Brain microvascular endothelial cell (primary cell): ENCODE data around the gene PFKL.

ENCODE experiments used
- DNase-seq: peaks from one replicate; pipeline ENCODE4 v3.0.0-alpha.2; 2020
- H3K27ac ChIP-seq: fragments of 250-450 bp; sonication (Bioruptor Pico); 2 replicates; pipeline ENCODE4 v1.5.1; 2020; ENCODE audit warnings: mild to moderate bottlenecking, moderate library complexity
- H3K27me3 ChIP-seq: fragments of 250-450 bp; sonication (Bioruptor Pico); replicated peaks from 2 replicates; pipeline ENCODE4 v1.5.1; 2020; ENCODE audit warnings: mild to moderate bottlenecking
- H3K36me3 ChIP-seq: fragments of 250-450 bp; sonication (Bioruptor Pico); replicated peaks from 2 replicates; pipeline ENCODE4 v1.5.1; 2020; ENCODE audit warnings: mild to moderate bottlenecking
- H3K4me3 ChIP-seq: 2 replicates; pipeline ENCODE4 v1.5.1; 2011; ENCODE audit warnings: low read depth, mild to moderate bottlenecking, control low read depth, low read length, moderate library complexity
- in situ Hi-C: cut with HindIII; loops from 2 replicates; pipeline ENCODE4 v1.10.0; 2017; ENCODE audit warnings: low sequenced_read_pairs, low pct_ligation_motif_present
- TF ChIP-seq, protein P1 (sequence below): IDR thresholded peaks from 2 replicates; pipeline ENCODE4 v1.5.1; 2011; ENCODE audit warnings: low read depth, mild to moderate bottlenecking, moderate library complexity, low read length, control low read depth, inconsistent platforms; ENCODE audit errors: missing control alignments

Gene PFKL

DNA sequence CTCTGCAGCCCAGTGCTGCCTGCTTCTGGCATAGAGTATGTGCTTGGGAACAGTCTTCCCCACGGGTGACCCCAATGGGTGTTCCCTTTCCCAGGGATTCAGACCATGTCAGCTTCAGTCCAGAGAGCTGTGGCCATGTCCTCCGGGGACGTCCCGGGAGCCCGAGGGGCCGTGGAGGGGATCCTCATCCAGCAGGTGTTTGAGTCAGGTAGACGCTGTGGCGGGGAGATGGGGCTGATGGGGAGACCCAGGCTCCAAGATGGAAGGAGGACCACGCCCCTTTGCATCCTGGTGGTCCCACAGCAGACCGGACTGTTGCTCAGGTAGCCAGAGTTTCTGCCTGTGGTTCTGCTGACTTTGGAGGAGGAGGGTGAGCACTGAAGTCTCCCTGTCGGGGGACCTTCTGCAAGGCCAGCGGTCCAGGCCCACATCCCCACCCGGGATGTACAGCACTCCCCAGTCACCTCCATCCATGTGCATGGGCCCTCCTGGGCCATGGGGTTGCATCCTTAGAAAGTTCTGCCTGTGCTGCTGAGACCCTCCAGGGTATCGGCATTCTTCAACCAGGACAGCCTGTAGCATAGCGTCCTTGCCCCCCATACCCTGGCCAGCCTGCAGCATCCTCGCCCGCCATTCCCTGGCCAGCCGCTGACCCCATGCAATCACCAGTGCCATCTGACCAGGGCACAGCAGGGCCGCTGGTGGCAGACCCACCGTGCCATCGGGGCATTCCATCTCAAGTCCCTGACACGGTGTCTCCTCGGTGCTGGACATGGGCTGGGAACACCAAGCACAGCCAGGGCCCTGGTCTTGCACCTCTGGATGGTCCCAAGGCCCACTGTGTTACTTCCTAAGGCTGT lies 11.4 kb upstream of the PFKL start:
- no peak overlapping the region for H3K27ac ChIP-seq
- no peak overlapping the region for H3K4me3 ChIP-seq
- TF ChIP-seq, protein P1, sequence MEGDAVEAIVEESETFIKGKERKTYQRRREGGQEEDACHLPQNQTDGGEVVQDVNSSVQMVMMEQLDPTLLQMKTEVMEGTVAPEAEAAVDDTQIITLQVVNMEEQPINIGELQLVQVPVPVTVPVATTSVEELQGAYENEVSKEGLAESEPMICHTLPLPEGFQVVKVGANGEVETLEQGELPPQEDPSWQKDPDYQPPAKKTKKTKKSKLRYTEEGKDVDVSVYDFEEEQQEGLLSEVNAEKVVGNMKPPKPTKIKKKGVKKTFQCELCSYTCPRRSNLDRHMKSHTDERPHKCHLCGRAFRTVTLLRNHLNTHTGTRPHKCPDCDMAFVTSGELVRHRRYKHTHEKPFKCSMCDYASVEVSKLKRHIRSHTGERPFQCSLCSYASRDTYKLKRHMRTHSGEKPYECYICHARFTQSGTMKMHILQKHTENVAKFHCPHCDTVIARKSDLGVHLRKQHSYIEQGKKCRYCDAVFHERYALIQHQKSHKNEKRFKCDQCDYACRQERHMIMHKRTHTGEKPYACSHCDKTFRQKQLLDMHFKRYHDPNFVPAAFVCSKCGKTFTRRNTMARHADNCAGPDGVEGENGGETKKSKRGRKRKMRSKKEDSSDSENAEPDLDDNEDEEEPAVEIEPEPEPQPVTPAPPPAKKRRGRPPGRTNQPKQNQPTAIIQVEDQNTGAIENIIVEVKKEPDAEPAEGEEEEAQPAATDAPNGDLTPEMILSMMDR, result no peak
- H3K27me3 ChIP-seq, result no peaks in the 10 kb centered on the region
- DNase-seq, result no peak
- no peaks in the 10 kb centered on the region for H3K36me3 ChIP-seq
- in situ Hi-C loops, result no loop called here

DNA sequence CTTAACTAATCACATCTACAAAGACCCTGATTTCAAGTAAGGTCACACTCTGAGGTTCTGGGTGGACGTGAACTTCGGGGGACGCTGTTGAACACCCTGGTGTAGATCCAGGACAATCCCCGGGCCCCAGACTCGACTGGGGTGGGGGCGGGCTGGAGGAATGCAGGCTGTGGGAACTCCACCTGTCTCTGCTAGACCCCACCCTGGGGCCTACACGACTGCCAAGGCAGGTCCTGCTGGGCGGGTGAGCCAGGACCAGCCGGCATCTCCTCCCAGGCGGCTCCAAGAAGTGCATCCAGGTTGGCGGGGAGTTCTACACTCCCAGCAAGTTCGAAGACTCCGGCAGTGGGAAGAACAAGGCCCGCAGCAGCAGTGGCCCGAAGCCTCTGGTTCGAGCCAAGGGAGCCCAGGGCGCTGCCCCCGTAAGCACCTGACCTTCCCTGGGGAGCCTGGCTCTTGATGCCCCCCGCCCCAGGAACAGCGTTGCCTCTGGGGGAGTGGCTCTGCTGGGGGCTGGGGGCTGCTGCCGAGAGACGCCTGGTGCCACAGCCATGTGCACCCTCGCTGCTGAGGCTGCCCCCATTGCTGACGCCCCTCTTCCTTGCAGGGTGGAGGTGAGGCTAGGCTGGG lies 10.4 kb upstream of the PFKL start:
- Histone ChIP-seq H3K4me3 (no peak overlapping the region), H3K27ac (no peak overlapping the region), H3K27me3 (no peaks in the 10 kb centered on the region), H3K36me3 (no peaks in the 10 kb centered on the region)
- in situ Hi-C loops, result no loop called here
- DNase-seq, result no peak
- TF ChIP-seq, protein P1, result no peak

DNA sequence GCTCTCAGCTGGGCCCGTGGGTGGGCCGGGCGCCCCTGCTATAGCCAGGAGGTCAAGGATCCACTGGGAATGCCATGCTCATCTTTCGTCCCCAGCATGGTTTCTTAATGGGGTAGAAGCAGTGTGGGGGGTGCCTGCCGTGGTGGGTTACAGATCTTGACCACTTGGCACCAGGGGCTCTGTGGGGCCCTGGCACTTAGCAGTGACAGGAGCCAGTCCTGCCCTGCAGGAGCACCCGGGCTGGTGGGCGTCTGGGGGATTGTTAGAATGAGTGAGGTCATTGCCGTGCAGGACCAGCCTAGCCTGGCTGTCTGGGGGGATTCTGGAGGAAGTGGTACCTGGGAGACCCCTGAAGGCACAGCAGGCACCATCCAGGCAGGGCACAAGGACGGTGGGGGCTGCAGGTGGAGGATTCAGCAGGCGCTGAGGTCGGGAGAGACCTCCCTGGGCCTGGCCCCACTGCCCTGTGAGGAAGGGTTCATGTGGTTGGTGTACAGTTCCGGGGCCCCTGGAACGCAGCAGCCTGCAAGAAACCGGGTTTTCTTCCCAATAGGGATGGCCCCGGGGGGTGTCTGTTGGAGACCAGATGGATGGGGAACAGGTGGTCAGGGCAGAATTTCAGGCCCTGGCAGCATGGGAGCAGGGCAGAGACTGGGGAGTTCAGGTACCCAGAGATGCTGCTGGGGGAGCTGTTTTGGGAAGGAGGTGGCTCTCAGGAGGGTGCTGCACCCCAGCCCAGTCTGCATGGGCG lies 9.4 kb upstream of the PFKL start:
- in situ Hi-C loops, result no loop called here
- no peak for DNase-seq
- TF ChIP-seq, protein P1, result no peak
- Histone ChIP-seq H3K27me3 (no peaks in the 10 kb centered on the region), H3K36me3 (no peaks in the 10 kb centered on the region), H3K4me3 (no peak overlapping the region), H3K27ac (no peak overlapping the region)

DNA sequence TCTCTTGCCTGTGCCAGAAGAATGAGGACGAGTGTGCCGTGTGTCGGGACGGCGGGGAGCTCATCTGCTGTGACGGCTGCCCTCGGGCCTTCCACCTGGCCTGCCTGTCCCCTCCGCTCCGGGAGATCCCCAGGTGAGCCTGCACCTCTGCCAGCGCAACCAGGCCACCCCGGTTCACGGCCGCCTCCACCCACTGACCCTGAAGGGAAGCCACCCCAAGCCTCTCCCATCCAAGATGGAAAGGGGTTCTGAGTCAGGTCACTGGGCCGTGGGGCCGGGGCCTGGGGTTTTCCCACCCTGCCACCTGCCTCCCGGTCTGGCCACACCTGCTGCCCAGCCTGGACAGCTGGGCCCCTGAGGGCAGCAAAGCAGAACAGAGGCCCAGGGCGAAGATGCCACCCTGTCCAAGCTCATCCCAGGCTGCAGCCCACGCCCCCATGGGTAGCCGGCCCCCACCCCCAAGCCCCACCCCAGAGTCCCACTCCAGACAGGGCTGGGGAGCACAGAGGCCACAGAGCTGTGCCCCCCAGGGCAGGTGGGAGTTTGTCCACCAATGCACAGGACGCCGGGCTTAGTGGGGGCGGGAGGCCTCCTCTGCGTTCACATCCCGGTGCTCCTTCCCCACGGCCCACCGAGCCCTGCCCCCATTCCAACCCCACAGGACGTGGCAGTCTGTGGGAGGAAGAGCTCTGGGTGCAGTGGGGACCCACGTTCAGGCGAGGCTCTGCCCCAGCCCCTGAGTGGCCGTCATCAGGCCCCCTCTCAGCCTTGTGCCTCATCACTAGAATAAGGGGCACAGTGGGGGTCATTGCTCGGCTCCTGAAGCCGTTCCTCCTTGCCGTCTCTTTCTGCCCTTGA lies 8.5 kb upstream of the PFKL start:
- no peak for DNase-seq
- Histone ChIP-seq H3K27me3 (no peaks in the 10 kb centered on the region), H3K4me3 (no peak overlapping the region), H3K36me3 (no peaks in the 10 kb centered on the region), H3K27ac (no peak overlapping the region)
- TF ChIP-seq, protein P1, result no peak
- in situ Hi-C loops, result no loop called here

DNA sequence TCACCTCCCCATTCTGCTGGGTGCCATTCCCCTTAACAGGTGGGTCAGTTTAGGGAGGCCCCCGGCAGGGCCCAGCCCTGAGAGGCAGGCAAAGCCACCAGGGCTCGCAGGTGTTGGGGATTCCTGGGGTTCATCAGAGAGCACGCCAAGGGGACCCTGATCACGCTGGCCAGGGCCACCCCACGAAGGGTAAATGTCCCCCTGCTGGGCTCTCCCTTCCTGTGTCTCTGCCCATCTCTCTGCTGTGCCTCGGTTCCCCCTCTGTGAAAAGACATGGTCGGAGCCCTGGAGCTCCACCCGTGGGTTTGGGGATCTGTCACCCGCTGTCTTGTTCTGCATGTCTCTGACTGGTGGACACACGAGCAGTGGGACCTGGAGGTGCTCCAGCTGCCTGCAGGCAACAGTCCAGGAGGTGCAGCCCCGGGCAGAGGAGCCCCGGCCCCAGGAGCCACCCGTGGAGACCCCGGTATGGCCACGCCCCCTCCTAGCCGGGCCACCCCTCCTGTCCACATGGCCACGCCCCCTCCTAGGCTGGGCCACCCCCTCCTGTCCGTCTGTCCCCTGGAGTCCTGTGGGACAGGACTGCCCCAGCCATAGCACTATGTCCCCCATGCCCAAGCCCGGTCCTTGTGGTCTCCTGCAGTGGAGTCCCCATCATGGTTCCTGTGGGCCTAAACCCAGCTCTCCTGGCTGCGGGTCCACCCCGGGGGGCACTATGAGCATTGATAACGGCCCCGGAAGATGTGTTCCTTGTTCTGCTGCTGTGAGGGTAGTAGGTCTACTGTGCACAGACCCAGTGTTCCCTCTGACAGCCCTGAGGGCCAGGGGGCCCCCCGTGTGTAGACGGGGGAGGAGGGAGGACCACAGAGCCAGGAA lies 7.7 kb upstream of the PFKL start:
- in situ Hi-C loops, result no loop called here
- no peaks in the 10 kb centered on the region for H3K36me3 ChIP-seq

More for the DNA sequence above, 7.7 kb upstream of the PFKL start:
- Histone ChIP-seq H3K4me3 (no peak overlapping the region), H3K27ac (no peak overlapping the region), H3K27me3 (no peaks in the 10 kb centered on the region)
- TF ChIP-seq, protein P1, result no peak
- no peak for DNase-seq
